Daoy (cell line): ENCODE data around the gene KIAA1958. TPM values are rescaled to one million over a fixed set of nuclear protein-coding genes. Genes with fewer than 3 reads are reported as not detected.
"Not testable (repeated sequence)": the region's sequence is repeated elsewhere in the genome, so short reads cannot be mapped to it uniquely, and the experiment has no call there.

Source experiments
- DNase-seq: peaks from one replicate; pipeline ENCODE4 v3.0.0-alpha.2; 2015; ENCODE audit warnings: low read depth
- total RNA-seq: library from RNA; depleted of rRNA; stranded (reverse); fragments of >200 nt; shearing (Covaris generic); gene quantifications from 2 replicates; pipeline ENCODE4 v1.2.3, GENCODE V29; 2014

Gene KIAA1958
- total RNA-seq, 1 experiment from 2014 or later, result 4.4 TPM

DNA sequence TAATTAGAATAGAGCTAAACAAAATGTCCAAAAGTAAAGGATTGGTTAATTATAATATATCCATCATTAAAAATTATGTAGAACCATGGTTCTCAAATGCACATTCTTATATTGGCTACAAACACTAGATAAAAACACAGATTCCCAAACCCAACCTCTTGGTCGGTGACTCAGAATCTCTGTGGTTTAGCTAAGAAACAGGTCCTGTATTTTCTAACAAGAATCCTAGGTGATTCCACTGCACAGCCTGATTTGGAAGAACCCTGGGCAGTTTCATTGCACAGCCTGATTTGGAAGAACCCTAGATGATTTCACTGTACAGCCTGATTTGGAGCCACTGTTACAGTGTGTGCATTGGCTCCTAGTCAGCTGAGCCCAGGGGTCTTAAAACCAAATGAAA lies 67.9 kb downstream of the KIAA1958 start:
- DNase-seq, result peak; percentile 42

DNA sequence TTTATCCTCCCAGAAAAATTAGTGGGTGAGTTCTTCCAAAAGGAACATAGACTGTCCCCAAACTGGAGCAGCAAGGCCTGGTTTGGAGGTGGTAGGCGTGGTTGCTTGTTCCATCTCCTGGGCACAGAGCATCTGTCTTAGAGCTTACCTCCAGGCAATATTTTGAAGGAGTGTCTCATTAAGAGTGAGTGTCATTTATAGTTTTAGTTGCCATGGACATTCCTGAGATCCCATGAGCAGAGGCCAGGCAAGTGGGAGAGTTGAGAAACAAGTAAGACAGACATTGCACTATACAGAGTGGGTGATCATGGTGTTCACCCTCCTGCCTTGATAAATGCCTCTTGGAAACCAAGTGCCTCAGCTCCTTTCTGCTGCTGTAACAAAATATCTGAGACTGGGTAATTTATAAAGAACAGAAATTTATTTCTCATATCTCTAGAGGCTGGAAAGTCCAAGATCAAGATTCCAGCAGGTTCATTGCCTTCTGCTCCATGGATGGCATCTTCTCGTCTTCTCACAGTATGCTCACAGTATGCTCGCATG lies 68.5 kb downstream of the KIAA1958 start:
- DNase-seq, result no peak

DNA sequence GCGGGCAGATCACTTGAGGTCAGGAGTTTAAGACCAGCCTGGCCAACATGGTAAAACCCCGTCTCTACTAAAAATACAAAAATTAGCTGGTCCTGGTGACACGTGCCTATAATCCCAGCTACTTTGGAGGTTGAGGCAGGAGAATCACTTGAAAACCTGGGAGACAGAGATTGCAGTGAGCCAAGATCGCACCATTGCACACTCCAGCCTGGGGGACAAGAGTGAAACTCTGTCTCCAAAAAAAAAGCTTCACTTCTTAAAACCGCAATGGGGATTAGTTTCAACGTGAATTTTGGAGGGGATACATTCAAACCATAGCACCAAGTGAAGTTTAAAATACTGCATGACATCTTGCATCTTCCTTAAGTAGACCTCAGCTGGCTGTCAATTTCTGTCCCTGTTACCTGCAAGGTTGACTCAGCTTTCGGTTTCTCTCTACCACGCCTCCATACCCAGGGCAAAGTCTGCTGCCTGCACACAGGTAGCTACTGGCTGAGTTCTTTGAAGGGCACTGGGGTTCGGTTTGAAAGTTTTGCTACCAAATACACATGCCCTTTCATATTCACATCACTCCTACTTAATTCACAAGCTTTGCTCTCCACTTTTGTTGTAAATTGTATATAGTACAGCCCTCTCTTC lies 69.3 kb downstream of the KIAA1958 start:
- DNase-seq, result no peak

DNA sequence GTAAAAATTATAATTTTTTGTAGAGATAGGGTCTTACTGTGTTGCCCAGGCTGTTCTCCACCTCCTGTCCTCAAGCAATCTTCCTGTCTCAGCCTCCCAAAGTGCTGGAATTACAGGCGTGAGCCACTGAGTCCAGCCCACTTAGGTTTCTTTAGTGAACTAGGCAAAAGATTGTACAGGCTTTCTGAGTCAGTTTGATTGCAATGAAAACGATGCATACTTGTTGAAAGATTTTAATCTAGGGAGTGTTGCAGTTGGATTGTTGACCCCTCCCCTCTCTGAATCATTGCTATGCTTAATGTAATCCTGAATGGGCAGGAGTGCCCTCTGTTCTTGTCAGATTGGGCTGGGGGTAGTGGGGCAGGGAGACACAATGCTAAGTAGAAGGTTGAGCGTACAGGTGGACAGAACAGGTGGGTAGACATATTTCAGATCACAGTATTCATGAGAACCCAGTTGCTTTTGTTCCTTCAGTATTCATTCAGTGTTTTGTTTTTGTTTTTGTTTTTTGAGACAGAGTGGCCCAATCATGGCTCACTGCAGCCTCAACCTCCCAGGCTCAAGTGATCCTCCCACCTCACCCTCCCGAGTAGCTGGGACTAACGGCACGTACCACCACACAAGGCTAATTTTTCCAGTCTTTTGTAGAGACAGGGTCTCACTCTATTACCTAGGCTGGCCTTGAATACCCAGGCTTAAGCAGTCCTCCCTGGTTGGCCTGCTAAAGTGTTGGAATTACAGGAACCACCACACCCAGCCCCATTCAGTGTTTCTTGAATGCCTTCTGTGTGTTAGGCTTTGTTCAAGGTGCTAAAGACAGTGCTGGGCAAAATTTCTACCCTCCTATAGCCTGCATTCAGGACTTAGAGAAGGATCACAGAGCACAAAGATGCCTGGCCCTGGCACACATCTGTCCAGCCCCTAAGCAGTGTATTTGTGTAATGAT lies 70.1 kb downstream of the KIAA1958 start:
- peak; percentile 34 for DNase-seq

DNA sequence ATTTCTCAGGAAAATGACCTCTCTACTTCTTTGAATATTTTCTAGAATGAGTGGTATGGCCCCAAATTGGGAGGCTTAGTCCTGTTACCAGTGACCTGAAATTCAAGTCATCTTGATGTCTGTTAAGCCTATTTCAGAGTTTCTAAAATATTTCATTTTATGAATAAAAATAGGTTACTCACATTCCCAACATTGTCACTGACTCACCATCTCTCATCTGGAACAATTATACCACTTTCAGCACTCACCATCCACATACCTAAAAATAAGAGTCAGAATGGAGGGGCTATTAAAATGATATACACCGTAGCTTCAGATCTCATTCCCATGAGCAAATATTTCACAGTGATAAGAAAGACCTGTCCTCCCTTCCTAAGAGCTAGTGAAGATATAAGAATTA lies 71.8 kb downstream of the KIAA1958 start:
- peak; percentile 49 for DNase-seq

DNA sequence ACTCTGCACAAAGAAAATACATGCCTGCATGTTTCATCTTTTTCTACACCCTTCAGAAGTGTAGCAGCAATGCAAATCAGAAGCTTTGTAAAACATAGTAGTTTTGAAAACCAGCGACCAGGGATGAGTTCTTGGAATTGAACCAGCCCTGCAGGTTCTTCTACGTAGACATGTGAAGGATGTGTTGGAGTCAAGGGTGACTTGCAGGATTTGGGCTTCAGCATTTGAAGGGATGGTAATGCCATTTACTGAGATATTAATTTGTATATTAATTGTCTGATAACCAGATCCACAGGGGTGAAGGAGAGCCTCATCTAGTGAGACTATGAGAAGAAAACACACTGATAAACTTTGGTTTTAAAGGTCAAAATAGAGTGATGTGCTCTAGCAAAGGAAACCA lies 72.4 kb downstream of the KIAA1958 start:
- no peak for DNase-seq

DNA sequence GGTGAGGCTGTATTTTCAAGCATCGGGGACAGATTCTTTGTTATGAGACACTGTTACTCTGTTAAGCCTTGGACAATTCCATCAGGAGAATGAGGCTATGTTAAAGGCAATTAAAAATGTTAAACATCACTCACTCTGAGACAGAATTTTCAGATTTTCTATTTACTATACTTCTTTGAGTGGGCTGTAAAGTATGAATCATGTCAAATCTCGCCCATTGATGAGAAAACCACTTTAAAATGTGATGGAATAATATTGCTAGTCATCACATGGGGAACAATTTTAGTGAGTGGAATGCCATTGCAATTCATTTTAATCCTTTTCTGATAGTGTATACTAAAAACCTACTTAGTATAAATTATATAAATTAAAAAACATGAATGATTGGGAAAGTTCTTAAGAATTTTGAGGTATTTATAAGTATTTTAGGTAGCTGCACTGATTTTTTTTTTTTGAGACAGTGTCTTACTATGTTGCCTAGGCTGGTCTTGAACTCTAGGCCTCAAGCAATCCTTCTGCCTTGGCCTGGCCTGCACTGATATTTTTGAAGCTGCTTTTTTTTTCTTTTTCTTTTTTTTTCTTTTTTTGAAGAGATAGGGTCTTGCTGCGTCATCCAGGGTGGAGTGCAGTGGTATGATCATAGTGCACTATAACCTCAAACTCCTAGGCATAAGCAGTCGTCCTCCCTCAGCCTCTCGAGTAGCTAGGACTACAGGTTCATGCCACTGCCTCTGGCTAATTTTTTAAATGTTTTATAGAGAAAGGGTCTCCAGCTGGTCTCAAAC lies 73.2 kb downstream of the KIAA1958 start:
- no peak for DNase-seq

DNA sequence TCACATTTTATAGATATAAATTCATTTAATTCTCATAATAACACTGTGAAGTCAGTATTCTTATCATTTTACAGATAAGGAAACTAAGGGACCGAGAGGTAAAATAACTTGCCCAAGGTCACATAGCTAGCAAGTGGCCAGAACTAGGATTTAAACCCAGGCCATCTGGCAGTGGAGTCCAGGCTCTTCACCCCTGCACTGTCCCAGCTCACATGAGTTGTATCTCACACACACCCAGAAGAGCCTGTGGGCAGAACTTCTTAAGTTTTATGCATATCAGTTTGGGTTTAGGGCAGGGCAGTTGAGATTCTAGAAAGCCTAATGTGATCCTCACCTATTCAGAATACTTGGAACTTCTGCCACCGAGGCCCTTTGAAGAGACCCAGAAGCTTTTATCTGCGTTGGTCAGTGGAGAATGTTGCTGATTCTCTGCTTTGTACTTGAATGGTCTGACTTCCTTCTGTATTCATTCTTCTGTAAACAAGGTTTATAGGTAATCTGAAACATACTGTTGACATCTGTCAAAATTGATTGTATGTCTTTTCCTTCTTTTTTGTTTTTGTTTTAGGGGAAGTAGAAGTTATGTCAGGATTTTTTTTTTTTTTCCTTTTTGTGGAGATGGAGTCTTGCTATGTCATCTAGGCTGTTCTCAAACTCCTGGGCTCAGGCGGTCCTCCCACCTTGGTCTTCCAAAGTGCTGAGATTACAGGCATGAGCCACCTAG lies 75.8 kb downstream of the KIAA1958 start:
- no peak for DNase-seq

DNA sequence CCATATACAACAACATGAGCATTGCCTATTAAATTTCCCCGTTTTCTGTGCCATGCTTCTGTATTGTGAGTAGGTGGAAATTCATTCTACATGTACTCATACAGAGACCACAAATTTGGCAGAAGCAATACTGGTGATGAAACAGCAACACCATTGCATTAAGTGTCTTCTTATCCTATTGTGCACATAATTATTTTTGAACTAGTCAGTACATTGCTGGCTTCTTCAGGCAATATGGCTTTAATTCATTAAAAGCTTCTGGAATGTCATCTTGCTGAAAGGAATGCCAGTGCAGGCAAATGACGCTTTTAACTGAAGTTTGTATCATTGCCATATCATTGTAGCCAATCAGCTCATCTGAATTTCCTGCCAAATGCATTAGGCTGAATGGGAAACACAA lies 82.6 kb downstream of the KIAA1958 start:
- peak; percentile 58 for DNase-seq

DNA sequence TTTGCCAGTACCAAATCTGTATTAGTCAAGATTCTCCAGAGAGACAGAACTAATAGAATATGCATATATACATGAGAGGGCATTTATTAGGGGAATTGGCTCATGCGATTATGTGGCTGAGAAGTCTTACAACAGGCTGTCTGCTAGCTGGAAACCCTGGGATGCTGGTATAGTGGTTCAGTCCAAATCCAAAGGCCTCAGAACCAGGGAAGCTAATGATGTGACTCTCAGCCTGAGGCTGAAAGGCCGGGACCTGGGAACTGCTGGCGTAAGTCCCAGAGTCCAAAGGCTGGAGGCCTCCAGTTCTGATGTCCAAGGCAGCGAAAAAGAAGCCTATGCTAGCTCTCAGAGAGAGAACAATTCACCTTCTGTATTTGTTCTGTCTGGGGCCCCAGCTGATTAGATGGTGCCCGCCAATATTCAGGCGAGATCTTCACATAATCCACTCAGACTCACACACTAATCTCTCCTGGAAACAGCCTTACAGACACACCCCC lies 84.1 kb downstream of the KIAA1958 start:
- DNase-seq, result no peak

DNA sequence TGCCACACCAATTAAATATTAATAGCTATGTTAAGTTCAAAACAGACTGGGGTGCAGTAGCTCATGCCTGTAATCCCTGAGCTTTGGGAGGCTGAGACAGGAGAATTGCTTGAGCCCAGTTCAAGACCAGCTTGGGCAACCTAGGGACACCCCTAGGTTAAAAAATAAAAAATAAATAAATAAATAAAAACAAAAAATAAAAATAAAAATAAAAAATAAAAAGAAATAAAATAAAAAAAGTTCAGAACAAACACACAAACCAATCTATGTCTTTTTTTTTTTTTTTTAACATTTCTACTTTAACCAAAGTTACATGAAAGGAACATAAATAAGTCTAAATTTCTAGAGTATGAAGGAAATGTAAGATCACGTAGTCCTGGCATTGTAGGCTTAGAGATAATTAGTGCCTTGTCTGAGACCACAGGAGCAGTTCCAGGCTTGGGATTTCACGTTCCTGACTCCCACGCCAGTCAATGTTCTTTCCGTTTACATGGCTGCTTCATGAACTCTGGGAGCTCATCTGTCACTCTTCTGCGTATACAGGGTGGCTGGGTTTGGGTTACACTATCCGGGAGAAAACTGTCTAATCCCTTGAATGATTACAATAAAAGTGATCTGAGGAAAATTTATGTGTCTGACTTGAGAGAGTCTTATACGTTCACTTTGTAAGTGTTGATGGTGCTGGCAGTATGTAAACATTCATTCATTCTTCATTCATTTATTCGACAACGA lies 85.2 kb downstream of the KIAA1958 start:
- no peak for DNase-seq

DNA sequence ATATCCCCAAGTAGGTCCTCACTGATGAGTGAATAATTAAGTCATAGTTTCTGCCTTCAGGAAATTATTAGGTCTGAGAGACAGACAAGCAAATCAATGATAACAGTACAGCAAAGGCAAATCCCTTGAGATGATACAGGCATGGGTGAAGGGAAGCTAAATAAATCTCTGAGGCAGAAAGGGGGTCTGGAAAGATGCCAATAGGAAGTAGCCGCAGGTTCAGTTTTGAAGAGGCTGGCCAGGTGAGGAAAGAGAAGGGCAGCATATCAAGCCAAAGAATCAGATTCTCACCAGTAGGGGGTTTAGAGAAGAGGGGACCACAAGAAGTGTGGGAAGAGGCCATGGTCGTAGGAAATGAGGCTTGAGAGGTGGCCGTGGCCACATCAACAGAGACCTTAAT lies 85.8 kb downstream of the KIAA1958 start:
- DNase-seq, result no peak

DNA sequence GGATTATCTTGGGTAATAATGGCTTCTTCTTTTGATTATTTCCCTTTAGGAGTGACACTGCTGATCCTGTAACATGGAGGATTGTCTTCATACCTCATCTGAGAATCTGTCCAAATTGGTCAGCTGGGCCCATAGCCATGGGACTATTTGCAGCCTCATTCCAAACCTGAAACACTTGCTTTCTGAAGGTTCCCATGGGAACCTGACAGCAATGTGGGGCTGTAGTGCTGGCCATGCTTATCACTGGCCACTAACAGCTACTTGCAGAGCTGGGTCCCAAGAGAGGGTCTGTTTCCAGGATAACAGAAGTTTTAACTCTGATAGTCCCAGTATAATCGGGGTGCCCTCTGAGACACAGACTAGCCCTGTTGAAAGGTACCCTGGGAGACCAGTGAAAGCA lies 87.4 kb downstream of the KIAA1958 start:
- no peak for DNase-seq

DNA sequence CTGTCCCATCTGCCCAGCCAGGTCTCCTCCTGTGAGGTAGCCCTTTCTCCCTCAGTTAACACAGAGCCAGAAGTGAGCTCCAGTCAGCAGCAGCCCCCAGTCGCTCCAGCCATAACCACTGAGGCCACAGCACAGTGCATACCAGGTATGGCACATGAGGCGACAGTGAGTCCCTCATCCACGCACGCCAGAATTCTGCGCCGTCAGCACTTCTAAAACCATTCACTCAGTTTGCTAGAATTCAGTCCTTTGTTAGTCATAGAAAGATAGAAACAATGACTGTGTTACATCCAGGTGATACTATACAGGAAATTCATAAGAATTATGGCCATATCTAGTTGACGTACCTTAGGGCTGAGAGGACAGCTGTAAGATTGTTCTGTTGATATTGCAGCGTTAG lies 88.5 kb downstream of the KIAA1958 start:
- no peak for DNase-seq

DNA sequence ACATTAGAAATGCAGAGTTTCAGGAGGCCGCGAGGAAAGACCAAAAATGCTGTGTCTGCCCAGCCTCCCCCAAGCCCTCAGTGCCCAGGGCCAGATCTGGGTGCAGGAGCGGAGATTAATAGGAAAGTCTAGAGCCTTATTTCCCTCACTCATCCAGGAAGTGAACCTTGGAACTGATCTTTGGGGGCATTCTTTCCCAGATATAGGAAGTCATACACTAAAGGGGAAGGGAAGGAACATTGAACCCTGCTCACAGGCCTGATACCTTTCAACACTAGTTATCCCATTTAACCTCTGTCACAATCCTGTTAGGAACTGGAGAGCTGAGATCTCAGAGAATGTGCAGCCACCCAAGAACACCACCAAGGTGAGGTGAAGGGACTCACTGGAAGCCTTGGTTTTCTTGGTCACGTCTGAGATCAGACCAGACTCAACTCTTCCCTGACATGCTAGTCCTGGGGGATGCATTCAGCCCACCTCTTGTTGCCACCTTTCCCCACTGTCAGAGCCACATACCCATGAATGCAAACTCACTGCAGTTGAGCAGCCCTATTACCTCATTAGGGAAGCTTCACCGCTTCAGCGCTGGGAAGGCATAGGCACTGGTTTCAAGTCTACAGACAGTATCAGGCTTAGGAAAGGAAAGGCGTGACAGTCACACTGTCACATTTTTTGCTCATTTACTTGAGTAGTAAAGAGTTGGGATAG lies 95.0 kb downstream of the KIAA1958 start:
- no peak for DNase-seq

DNA sequence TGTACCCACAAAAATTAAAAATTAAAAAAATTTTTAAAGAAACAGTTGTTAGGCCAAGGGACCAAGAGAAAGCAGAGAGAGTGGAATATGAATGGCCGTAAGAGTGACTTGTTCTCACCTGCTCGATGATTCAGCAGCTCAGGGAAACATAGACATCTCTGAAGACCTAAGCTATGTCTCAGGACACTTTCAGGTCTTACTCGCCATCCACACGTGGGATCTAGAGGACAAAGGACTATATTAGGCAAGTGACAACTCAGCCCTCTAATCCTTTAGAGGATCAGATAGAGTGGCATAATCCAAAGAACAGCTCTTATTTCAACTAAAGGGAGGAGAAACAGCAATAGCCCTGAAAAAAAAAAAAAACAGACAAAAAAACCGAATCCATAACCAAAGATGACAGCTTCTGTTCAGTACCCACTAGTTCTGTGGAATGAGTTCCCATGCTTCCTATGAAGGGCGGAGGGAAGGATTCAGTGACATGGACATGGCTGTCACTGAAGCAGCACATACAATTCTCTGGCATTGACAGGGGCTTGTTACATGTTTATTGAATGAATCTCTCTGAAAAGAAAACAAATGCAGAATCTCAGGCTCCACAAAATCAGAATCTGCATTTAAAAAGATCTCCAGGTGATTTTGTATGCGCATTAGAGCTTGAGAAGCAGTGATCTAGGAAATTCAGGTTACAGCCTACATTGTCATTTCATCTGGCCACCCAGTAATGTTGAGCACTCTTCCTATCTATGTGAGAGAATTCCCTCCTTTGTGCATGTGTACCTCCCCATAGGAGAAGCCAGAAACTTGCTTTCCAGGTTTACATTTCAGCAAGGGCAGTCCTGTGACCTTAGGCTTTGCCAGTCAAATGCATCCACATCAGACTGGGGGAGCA lies 96.0 kb downstream of the KIAA1958 start:
- no peak for DNase-seq

DNA sequence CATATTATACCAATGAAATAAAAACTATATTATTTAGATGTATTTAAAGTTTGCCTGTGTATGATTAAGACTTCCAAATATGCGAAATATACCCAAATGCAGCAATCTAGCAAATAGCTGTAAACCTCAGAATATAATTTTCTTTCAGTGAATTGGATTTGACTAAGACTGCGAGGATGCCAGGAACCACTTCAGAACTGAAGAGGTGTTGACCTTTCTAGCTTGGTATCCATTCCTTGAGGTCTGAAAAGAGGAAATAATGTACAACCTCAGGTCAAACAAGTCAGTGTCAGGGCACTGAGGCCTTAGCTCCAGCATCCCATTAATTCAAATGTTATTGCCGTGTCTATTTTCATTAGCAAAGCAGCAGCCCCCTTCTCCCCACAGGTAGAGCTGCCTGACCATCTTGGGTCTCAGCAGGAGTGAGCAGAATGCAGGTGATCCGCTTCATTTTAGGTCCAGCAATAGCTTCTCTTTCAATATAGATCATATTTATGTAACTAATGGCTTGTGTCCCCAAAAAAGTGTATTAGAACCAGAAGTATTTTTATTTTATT lies 100.0 kb downstream of the KIAA1958 start:
- DNase-seq, result no peak

DNA sequence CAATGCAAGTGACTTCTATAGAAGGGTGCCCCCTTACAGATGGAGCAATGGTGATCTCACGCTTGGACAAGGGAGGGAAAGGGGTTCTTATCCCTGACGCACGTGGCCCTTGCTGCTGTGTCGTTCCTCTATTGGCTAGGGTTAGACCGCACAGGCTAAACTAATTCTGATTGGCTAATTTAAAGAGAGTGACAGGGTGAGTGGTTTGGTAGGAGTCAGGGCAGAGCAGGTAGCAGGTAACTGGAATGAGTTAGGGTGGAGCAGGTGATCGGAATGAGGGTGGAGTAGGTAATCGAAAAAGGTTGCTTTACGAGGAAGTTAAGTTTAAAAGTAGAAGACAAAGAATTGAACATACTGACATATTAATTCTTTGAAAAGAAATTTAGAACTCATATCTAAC lies 105.2 kb downstream of the KIAA1958 start:
- DNase-seq, result not testable (repeated sequence)

DNA sequence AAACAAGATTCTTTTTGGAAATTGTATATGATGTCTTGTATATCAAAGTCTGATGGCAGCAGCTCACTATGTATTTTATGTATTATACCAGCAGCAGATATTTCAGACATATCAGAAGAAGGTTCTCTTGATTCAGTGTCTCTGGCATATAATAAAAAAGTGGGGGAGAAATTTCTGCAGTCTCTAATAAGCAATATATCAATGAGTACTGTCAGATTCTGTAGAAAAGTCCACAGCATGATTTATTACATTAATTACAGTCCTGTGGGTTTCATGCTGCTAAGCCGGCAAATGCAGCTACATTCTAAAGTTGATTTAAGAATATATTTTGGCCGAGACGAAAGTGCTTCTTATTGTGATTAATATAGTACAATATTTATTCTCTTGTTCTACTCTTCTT lies 113.1 kb downstream of the KIAA1958 start:
- DNase-seq, result no peak
